PC-3 (cell line): Measurements from ENCODE around the gene TSPAN4.
A peak's percentile ranks its signal among the peaks of the same experiment; 100 is the strongest.

Experiments
- EZH2 ChIP-seq: fragments of 300-600 bp; sonication (generic); IDR thresholded peaks from one replicate; pipeline ENCODE4 v1.6.1; 2017; ENCODE audit warnings: antibody characterized with exemption, mild to moderate bottlenecking, low read length; ENCODE audit not compliant: unreplicated experiment
- EZH2phosphoT487 ChIP-seq: fragments of 300-600 bp; sonication (generic); IDR thresholded peaks from 2 replicates; pipeline ENCODE4 v1.6.1; 2018; ENCODE audit warnings: mild to moderate bottlenecking, antibody characterized with exemption, low read length, borderline replicate concordance
- TF ChIP-seq, protein P1 (sequence below): fragments of 300-600 bp; sonication (generic); conservative IDR thresholded peaks from 2 replicates; pipeline ENCODE4 v1.5.1; 2017; ENCODE audit warnings: antibody characterized with exemption, low read depth, mild to moderate bottlenecking, low read length

DNA sequence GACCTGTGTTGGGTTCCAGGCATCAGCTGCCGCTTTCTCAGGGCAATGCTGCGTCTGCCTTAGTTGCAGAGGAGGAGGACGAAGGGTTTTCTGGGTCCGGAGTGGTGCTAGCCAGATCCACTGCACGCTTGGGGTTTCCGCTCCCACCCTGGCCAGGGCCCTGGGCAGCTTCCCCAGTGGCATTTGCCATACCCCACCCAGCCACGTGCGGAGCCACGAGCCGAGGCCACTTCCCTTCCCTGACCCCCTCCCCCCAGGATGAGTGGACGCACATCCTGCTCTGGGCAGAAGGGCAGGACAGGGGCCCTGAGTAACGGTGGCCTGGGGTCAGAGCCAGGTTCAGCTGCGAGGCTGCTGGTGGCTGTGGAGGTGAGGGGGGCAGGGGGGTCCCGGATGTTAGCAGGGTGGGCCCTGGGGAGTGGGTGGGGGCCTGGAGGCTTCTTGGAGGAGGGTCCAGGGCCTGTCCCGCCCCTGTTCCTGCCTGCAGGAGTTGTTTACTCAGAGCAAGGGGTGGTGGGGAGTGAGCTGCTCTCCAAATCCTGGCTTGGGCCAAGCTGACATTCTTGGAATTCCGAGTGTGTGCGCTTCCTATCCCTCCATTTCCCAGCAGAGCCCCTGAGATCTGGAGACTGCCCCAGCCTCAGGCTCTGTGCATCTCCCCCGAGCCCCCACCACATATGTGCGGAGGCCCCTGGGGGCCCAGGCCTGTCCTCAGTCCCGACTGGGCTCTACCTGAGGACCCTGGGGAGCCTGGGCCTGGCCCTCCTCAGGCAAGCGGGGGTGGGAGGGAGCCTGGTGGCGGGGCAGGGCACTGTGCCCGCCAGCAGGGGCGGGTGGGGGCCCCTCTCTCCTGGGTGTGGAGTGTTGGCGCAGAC lies 1.4 kb downstream of the TSPAN4 start:
- TF ChIP-seq, protein P1, sequence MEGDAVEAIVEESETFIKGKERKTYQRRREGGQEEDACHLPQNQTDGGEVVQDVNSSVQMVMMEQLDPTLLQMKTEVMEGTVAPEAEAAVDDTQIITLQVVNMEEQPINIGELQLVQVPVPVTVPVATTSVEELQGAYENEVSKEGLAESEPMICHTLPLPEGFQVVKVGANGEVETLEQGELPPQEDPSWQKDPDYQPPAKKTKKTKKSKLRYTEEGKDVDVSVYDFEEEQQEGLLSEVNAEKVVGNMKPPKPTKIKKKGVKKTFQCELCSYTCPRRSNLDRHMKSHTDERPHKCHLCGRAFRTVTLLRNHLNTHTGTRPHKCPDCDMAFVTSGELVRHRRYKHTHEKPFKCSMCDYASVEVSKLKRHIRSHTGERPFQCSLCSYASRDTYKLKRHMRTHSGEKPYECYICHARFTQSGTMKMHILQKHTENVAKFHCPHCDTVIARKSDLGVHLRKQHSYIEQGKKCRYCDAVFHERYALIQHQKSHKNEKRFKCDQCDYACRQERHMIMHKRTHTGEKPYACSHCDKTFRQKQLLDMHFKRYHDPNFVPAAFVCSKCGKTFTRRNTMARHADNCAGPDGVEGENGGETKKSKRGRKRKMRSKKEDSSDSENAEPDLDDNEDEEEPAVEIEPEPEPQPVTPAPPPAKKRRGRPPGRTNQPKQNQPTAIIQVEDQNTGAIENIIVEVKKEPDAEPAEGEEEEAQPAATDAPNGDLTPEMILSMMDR, result no peak
- no peak for TF ChIP-seq EZH2
- TF ChIP-seq EZH2phosphoT487, result peak; percentile 93
